ENCODE data around the gene SNX27.
"Not testable (repeated sequence)": the region's sequence is repeated elsewhere in the genome, so short reads cannot be mapped to it uniquely, and the experiment has no call there.

Gene SNX27

GRCh38 chr1:151729157-151729965 is 117.5 kb downstream of the SNX27 start:
- H3K4me3 ChIP-seq (ENCODE audit: low read length): no peak overlapping the region
- no peak for DNase-seq (ENCODE audit: low read depth)
- no peak for TF ChIP-seq CTCF (conservative IDR thresholded peaks at IDR 0.05; ENCODE audit: low read length)

GRCh38 chr1:151729966-151730291 is 118.1 kb downstream of the SNX27 start:
- DNase-seq (ENCODE audit: low read depth): no peak
- no peak overlapping the region for H3K4me3 ChIP-seq (ENCODE audit: low read length)
- no peak for TF ChIP-seq CTCF (conservative IDR thresholded peaks at IDR 0.05; ENCODE audit: low read length)

GRCh38 chr1:151733126-151733525 is 121.3 kb downstream of the SNX27 start:
- no peak for DNase-seq (ENCODE audit: low read depth)
- H3K4me3 ChIP-seq (ENCODE audit: low read length): no peak overlapping the region
- TF ChIP-seq CTCF (conservative IDR thresholded peaks at IDR 0.05; ENCODE audit: low read length): no peak

GRCh38 chr1:151733995-151734394 is 122.1 kb downstream of the SNX27 start:
- not testable (repeated sequence) for DNase-seq (ENCODE audit: low read depth); H3K4me3 ChIP-seq (ENCODE audit: low read length)

GRCh38 chr1:151737026-151737425 is 125.2 kb downstream of the SNX27 start:
- no peak for TF ChIP-seq CTCF (conservative IDR thresholded peaks at IDR 0.05; ENCODE audit: low read length)
- no peak overlapping the region for H3K4me3 ChIP-seq (ENCODE audit: low read length)
- DNase-seq (ENCODE audit: low read depth): no peak

- no peak for DNase-seq (ENCODE audit: low read depth)
- no peak for TF ChIP-seq CTCF (conservative IDR thresholded peaks at IDR 0.05; ENCODE audit: low read length)
- H3K4me3 ChIP-seq (ENCODE audit: low read length): no peak overlapping the region
Observed at GRCh38 chr1:151737479-151737878, 125.6 kb downstream of the SNX27 start.

GRCh38 chr1:151739590-151740355 is 127.9 kb downstream of the SNX27 start:
- H3K4me3 ChIP-seq (ENCODE audit: low read length): no peak overlapping the region
- no peak for TF ChIP-seq CTCF (conservative IDR thresholded peaks at IDR 0.05; ENCODE audit: low read length)
- no peak for DNase-seq (ENCODE audit: low read depth)

All from AG10803 (cell line).